AG04450 (cell line): ENCODE results near the gene CXCR1. TPM values are rescaled to one million over a fixed set of nuclear protein-coding genes. Genes with fewer than 3 reads are reported as not detected.

Experiments used
- CTCF ChIA-PET: fragments of 300-600, 350-600 bp; formaldehyde crosslinking; extraction: SDS; loops from one replicate; lab custom pipeline; 2022; ENCODE audit warnings: antibody characterized with exemption, inconsistent platforms; lab: Charles Lee
- POLR2A ChIA-PET: fragments of 350-600 bp; formaldehyde crosslinking; extraction: SDS; loops from one replicate; lab custom pipeline; 2021; ENCODE audit warnings: antibody characterized with exemption, inconsistent platforms; lab: Yijun Ruan, JAX
- DNase-seq: peaks from one replicate; pipeline ENCODE4 v3.0.0-alpha.2; 2011; ENCODE audit warnings: low read depth, low spot score
- H3K27ac ChIP-seq: one replicate; pipeline ENCODE4 v1.5.1; 2012; ENCODE audit warnings: low read depth, low read length, control low read depth
- H3K27me3 ChIP-seq: one replicate; pipeline ENCODE4 v1.6.0; 2012; ENCODE audit warnings: low read length; ENCODE audit not compliant: control insufficient read depth, insufficient read depth
- H3K4me3 ChIP-seq: 2 replicates; pipeline ENCODE4 v1.5.1; 2011; ENCODE audit warnings: mild to moderate bottlenecking, low read depth, low read length, control low read depth
- H3K9me3 ChIP-seq: 2 replicates; pipeline ENCODE4 v1.5.1; 2012; ENCODE audit warnings: low read length; ENCODE audit not compliant: control insufficient read depth, insufficient read depth
- CTCF ChIP-seq: IDR thresholded peaks from 2 replicates; pipeline ENCODE4 v1.5.1; 2011; ENCODE audit warnings: low read depth, low read length, control low read depth, inconsistent platforms
- polyA plus RNA-seq: library from polyadenylated mRNA; depleted of rRNA; stranded (reverse); fragments of >200 nt; gene quantifications from 2 replicates; pipeline ENCODE4 v1.2.3, GENCODE V29; 2011

CXCR1 gene
- polyA plus RNA-seq, 1 experiment, result not detected

- no peak overlapping the region for H3K27ac ChIP-seq
- CTCF ChIA-PET, result no interaction called here
- peaks cover 47% of the 10 kb centered on the region for H3K27me3 ChIP-seq
- TF ChIP-seq CTCF, result no peak
- no peak overlapping the region for H3K4me3 ChIP-seq
- DNase-seq, result no peak
- POLR2A ChIA-PET, result no interaction called here
- no peaks in the 10 kb centered on the region for H3K9me3 ChIP-seq
Measured at GRCh38 chr2:218138047-218138446, 28.7 kb downstream of the CXCR1 start.

GRCh38 chr2:218137514-218137913, 29.2 kb downstream of the CXCR1 start:
- ChIA-PET POLR2A (no interaction called here), CTCF (no interaction called here)
- Histone ChIP-seq H3K4me3 (no peak overlapping the region), H3K27ac (no peak overlapping the region), H3K9me3 (no peaks in the 10 kb centered on the region), H3K27me3 (peaks cover 42% of the 10 kb centered on the region)
- TF ChIP-seq CTCF, result no peak
- DNase-seq, result no peak

GRCh38 chr2:218130822-218131221, 35.9 kb downstream of the CXCR1 start:
- TF ChIP-seq CTCF, result no peak
- DNase-seq, result no peak
- POLR2A ChIA-PET, result no interaction called here
- H3K27ac ChIP-seq, result no peak overlapping the region
- no peaks in the 10 kb centered on the region for H3K9me3 ChIP-seq
- no peak overlapping the region for H3K4me3 ChIP-seq
- peaks cover 33% of the 10 kb centered on the region for H3K27me3 ChIP-seq
- CTCF ChIA-PET, result no interaction called here

- Histone ChIP-seq H3K4me3 (no peak overlapping the region), H3K9me3 (no peaks in the 10 kb centered on the region), H3K27me3 (peaks cover 33% of the 10 kb centered on the region), H3K27ac (no peak overlapping the region)
- TF ChIP-seq CTCF, result no peak
- DNase-seq, result no peak
- ChIA-PET CTCF (no interaction called here), POLR2A (no interaction called here)
Measured at GRCh38 chr2:218130377-218130776, 36.4 kb downstream of the CXCR1 start.

- no peak for DNase-seq
- no peaks in the 10 kb centered on the region for H3K9me3 ChIP-seq
- POLR2A ChIA-PET, result no interaction called here
- CTCF ChIA-PET, result no interaction called here
- no peak overlapping the region for H3K4me3 ChIP-seq
- H3K27me3 ChIP-seq, result peaks cover 32% of the 10 kb centered on the region
- TF ChIP-seq CTCF, result no peak
- no peak overlapping the region for H3K27ac ChIP-seq
Measured at GRCh38 chr2:218129458-218130135, 37.2 kb downstream of the CXCR1 start.
